ENCODE data around the gene FAM227B.
"Not testable (repeated sequence)": the region's sequence is repeated elsewhere in the genome, so short reads cannot be mapped to it uniquely, and the experiment has no call there.

The FAM227B gene

DNA sequence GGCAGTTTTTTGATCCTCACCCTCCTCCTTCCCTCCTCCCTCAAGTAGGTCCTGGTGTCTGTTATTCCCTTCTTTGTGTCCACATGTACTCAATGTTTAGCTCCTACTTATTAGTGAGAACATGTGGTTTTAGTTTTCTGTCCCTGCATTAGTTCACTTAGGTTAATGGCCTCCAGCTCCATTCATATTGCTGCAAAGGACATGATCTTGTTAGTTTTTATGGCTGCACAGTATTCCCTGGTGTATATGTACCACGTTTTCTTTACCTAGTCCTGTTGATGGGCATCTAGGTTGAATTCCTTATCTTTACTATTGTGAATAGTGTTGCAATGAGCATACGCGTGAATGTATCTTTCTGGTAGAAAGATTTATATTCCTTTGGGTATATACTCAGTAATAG lies 259.2 kb downstream of the FAM227B start:
- FAIRE-seq: no peak

DNA sequence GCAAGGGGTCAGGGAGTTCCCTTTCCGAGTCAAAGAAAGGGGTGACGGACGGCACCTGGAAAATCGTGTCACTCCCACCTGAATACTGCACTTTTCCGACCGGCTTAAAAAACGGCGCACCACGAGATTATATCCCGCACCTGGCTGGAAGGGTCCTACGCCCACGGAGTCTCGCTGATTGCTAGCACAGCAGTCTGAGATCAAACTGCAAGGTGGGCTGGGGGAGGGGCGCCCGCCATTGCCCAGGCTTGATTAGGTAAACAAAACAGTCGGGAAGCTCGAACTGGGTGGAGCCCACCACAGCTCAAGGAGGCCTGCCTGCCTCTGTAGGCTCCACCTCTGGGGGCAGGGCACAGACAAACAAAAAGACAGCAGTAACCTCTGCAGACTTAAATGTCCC lies 266.2 kb downstream of the FAM227B start:
- FAIRE-seq: not testable (repeated sequence)

DNA sequence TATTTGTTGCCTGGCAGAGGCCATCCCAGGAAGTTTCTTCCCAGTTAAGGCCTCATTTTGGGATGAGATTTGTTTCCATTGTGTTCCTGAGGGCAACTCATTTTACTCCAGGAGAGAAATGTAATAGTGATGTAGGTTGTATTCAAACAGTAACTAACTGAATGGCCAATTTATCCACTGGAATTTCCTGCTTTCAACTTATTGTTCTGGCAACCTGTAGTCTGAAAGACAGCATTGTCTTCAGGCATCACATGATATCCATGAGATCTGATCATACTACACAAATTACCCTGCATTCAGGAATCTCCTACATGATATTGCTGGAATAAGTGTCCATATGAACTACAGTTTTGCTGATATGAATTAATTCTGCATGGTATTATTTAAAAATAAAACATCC lies 277.1 kb downstream of the FAM227B start:
- no peak for FAIRE-seq

- no peak for FAIRE-seq
Observed at GRCh38 chr15:49339656-49340055, 281.0 kb downstream of the FAM227B start.

DNA sequence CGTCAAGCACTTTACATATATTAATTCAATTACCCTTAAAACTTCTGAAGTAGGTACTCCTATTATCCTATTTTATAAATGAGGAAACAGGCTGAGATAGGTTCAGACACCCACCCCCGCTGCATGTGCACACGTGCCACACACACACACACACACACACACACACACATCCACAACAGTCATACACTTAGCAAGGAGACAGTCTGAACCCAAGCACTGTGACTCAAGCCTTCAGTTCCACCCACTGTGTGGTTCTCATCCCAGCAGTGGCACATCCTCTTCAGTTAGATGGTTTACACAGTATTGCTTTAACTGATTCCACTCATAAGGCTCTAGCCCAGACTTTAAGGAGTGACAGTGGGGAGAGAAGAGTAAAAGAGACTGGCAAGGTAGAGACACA lies 288.7 kb downstream of the FAM227B start:
- no peak for FAIRE-seq

GRCh38 chr15:49331442-49331841 lies 289.2 kb downstream of the FAM227B start:
- FAIRE-seq: no peak

- FAIRE-seq: no peak
Observed at GRCh38 chr15:49330166-49330565, 290.5 kb downstream of the FAM227B start.

DNA sequence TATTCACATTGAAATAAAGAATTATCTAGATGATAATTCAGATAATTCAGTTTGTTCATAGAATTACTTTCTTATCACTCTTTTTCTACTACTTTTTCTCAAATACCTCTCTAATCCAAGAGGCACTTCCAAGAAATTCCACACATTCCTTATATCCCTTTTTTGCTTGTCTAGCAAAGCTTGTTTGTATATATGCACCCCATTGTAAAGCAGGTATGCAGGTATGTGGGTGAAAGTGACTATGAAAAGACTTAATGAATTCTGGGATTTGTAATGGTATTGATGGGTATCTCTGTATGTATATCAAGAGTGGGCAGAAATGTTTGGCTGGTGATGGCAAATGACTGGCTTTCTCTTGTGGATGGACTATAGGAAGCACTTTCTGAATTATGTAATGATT lies 291.7 kb downstream of the FAM227B start:
- no peak for FAIRE-seq

DNA sequence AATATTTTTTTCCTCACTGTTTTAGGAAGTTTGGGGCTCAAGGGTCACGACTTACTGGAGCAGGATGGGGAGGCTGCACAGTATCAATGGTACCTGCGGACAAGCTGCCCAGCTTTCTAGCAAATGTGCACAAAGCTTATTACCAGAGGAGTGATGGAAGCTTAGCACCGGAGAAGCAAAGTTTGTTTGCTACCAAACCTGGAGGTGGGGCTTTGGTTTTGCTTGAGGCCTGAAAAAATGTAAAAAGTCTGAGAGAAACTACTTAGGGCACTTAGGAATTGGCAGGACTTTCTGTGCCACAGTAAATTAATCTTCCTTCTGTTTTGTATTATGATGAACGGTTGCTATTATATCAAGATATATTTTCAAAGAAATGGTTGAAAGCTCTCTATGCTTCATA lies 292.7 kb downstream of the FAM227B start:
- no peak for FAIRE-seq

DNA sequence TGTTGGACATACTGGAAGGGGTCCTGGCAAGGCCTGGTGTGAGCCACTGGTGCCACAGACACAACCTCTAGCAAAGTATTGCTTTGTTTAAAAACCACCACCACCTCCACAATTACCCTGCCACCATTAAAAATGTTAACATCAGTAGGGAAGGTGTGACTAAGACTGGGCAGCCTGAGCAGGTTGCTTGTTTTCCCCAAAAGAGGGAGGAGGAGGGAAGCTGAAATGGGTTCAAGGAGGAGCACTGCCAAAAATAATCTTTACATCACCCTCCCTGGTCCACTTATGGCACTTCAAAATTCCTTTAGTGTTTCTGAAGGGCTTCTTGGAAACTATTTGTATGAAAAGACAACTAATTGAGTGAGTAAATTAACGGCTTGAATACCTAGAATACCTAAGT lies 297.4 kb downstream of the FAM227B start:
- FAIRE-seq: no peak

DNA sequence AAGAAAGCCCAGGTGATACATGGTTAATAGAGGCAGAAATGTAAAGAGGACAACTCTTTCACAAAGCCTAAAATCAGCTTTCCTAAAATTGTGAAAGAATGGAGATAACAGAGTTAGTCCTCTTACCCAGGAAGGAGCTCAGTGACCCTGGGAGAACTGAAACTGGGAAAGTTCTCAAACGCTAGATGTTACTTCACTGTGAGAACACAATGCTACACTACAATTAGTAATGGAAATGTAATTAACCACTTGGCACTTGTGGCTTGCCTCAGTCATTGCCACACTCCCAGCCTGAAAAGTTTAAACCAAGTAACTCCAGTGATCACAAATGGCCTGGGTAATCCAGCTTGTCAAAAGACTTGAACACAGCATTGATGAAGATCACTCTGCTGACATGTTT lies 300.3 kb downstream of the FAM227B start:
- FAIRE-seq: no peak

- FAIRE-seq: no peak
Observed at GRCh38 chr15:49315391-49315823, 305.2 kb downstream of the FAM227B start.

DNA sequence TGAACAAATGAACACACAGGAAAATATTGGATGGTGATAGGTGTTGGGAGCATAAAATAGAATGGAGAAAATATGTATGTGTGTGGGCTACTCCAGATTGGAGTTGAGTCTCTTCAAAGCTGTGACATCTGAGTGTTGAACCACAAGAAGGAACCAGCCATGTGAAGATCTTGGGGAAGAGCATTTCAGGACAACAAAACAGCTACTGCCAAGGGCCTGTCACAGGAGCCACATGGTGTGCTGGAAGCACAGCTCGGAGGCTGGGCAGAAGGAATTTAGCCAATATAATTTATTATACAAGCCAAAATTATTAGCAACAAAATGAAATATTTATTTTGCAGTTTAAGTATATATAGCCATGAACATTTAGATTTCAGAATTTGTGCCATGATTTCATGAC lies 305.9 kb downstream of the FAM227B start:
- FAIRE-seq: no peak

DNA sequence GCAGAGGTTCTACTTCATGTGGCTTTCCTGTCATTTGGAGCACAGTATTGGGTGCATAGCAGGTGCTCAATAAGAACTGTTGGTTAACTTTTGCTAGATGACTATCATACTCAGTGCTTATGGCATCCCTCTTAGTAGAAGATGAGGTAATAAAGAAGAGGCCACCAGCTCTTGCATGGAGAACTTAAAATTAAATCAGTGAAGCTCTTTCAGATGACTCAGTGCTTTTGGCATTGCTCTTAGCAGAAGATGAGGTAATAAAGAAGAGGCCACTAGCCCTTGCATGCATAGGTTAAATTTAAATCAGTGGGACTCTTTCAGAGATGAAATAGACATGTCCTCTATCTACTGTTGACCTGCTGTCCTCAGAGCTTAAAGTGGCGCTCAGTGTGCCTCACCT lies 307.0 kb downstream of the FAM227B start:
- FAIRE-seq: no peak

GRCh38 chr15:49309889-49310288 lies 310.7 kb downstream of the FAM227B start:
- FAIRE-seq: peak; percentile 38

GRCh38 chr15:49308686-49309085 lies 311.9 kb downstream of the FAM227B start:
- FAIRE-seq: no peak

DNA sequence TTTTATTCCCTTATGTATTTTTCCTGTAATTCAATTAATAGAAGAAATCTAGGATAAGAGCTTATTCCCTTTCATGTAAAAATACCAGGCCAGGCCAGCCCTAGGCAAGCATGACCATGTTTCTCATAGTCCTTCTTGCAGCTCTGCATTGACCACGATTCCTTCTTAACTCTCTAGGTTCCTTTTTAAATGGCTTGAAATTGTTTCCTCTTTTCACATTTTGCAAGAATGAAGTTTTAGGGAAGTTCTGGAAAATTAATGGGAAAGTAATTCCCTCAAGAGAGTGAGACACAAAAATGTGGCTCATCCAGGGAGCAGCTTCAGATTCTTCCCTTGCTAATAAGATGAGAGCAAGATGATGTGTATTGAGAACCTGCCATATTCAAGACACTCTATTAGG lies 314.1 kb downstream of the FAM227B start:
- FAIRE-seq: no peak

- no peak for FAIRE-seq
Observed at GRCh38 chr15:49303003-49303402, 317.6 kb downstream of the FAM227B start.

GRCh38 chr15:49301562-49301961 lies 319.1 kb downstream of the FAM227B start:
- no peak for FAIRE-seq

GRCh38 chr15:49300856-49301255 lies 319.8 kb downstream of the FAM227B start:
- FAIRE-seq: no peak

- FAIRE-seq: peak; percentile 21
Observed at GRCh38 chr15:49297584-49297983, 323.0 kb downstream of the FAM227B start.

- FAIRE-seq: no peak
Observed at GRCh38 chr15:49296258-49296657, 324.4 kb downstream of the FAM227B start.

DNA sequence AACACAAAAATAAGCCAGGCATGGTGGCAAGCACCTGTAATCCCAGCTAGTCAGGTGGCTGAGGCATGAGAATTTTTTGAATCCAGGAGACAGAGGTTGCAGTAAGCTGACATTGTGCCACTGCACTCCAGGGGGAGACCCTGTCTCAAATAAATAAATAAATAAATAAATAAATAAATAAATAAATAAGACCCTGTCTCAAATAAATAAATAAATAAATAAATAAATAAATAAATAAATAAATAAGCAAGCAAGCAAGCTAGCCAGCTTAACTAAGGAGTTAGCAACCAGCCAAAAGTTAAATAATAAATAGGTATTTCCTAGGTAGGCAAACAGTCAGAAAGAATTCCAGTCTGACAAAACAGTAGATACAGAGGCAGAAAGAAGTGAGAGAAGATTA lies 326.7 kb downstream of the FAM227B start:
- no peak for FAIRE-seq

GRCh38 chr15:49290191-49290590 lies 330.4 kb downstream of the FAM227B start:
- no peak for FAIRE-seq

DNA sequence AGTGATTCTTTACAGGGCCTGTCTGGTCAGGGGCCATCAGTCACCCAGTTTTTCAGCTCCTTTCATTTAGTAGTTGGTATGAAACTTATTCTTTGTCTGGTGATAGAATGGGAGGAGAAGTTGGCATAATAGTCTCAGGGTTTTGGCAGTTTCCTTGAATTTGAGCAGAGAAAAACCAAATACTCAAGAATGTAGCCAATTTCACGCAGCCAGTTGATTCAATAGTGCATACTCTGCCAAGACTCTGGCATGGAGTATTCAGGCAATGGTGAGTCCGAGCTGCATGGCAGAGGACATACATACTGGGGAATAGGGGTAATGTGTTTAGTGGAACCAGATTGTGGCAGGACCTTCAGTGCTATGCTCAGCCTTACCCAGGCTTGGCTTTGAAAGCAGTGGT lies 332.2 kb downstream of the FAM227B start:
- FAIRE-seq: no peak

DNA sequence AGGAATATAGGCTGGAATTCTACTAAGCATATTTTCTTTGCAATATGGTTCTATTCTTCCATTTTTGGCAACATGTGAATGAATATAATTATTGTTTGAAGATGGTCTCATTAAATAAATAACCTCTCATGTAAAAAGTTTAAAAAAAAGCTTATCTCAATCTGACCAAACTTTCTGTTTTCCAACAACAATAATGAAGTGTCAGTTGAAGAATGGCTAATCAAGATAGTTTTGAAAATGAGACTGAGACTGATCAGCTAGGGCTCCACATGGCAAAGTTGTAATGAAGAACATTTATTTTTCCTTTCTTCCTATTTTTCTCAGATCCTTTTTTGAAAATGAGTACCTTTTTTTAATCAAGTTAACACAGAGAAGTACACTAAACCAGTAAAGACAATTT lies 333.1 kb downstream of the FAM227B start:
- no peak for FAIRE-seq
